ENCODE results near the gene JAZF1.

DNA sequence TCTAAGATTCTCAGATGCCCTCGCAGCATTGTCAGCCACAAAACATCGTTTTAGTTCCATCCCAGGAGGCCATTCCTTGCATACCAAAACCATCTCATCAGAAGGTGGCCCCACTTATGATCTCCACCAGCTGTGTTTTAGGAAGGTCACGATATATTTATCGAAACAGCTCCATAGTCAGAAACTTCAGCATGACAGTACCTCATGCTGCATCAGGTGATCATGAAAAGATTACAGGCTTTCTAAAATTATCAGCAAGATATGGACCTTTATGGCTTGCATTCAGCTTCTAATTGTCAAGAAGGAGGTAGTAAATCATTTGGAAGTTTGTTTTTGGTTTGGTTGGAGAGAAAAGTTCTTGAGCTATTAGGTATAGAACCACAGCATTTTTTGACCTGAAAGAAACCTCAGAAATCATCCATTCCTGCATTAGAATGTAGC is 20.0 kb downstream of the JAZF1 start:
- no peak for TF ChIP-seq POLR2A (IDR thresholded peaks at IDR 0.05)
- TF ChIP-seq, protein P1, sequence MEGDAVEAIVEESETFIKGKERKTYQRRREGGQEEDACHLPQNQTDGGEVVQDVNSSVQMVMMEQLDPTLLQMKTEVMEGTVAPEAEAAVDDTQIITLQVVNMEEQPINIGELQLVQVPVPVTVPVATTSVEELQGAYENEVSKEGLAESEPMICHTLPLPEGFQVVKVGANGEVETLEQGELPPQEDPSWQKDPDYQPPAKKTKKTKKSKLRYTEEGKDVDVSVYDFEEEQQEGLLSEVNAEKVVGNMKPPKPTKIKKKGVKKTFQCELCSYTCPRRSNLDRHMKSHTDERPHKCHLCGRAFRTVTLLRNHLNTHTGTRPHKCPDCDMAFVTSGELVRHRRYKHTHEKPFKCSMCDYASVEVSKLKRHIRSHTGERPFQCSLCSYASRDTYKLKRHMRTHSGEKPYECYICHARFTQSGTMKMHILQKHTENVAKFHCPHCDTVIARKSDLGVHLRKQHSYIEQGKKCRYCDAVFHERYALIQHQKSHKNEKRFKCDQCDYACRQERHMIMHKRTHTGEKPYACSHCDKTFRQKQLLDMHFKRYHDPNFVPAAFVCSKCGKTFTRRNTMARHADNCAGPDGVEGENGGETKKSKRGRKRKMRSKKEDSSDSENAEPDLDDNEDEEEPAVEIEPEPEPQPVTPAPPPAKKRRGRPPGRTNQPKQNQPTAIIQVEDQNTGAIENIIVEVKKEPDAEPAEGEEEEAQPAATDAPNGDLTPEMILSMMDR (IDR thresholded peaks at IDR 0.05): no peak
